AG09319 (cell line): Measurements from ENCODE around the gene CROCC2.

Experiments used
- DNase-seq: peaks from one replicate; pipeline ENCODE4 v3.0.0-alpha.2; 2010; ENCODE audit warnings: low read depth; ENCODE audit errors: extremely low read depth
- CTCF ChIP-seq: IDR thresholded peaks from 2 replicates; pipeline ENCODE4 v1.5.1; 2011; ENCODE audit warnings: low read depth, mild to moderate bottlenecking, inconsistent platforms, low read length, moderate library complexity

Gene CROCC2

GRCh38 chr2:240906911-240907590 is 915 bp downstream of the CROCC2 start:
- no peak for DNase-seq
- no peak for TF ChIP-seq CTCF

- TF ChIP-seq CTCF = no peak
- no peak for DNase-seq
These were observed 3.3 kb downstream of the CROCC2 start for GRCh38 chr2:240909216-240909974.

GRCh38 chr2:240911641-240912265 is 5.6 kb downstream of the CROCC2 start:
- DNase-seq = no peak

GRCh38 chr2:240912878-240913809 is 7.0 kb downstream of the CROCC2 start:
- DNase-seq = no peak
- TF ChIP-seq CTCF = no peak

More at GRCh38 chr2:240911641-240912265, 5.6 kb downstream of the CROCC2 start:
- TF ChIP-seq CTCF = no peak

GRCh38 chr2:240913810-240914644 is 7.9 kb downstream of the CROCC2 start:
- peak; percentile 97 for TF ChIP-seq CTCF
- DNase-seq = peak; percentile 63
